GM19193 (cell line): ENCODE measurements around the gene BCL7A.

Experiments used
- POLR2A ChIP-seq: IDR thresholded peaks from 4 replicates; pipeline ENCODE4 v1.6.1; 2011; ENCODE audit not compliant: insufficient read depth, insufficient read length; ENCODE audit errors: extremely low read depth

BCL7A gene

GRCh38 chr12:122072031-122072970, 50.6 kb downstream of the BCL7A start:
- no peak for TF ChIP-seq POLR2A

GRCh38 chr12:122073815-122074214, 52.1 kb downstream of the BCL7A start:
- TF ChIP-seq POLR2A: no peak

- TF ChIP-seq POLR2A: no peak
These were observed 55.2 kb downstream of the BCL7A start for GRCh38 chr12:122076743-122077495.

GRCh38 chr12:122078141-122079032, 56.7 kb downstream of the BCL7A start, which contains the start of gene MLXIP:
TSS of gene MLXIP (plus strand) at chr12:122078756. CDS start at chr12:122078854, 98 bp downstream.
- peak; percentile 85 for TF ChIP-seq POLR2A

GRCh38 chr12:122079033-122079531, 57.4 kb downstream of the BCL7A start:
- TF ChIP-seq POLR2A: no peak

GRCh38 chr12:122079532-122080081, 57.9 kb downstream of the BCL7A start:
- TF ChIP-seq POLR2A: no peak

GRCh38 chr12:122080149-122081082, 58.7 kb downstream of the BCL7A start:
- no peak for TF ChIP-seq POLR2A

- TF ChIP-seq POLR2A: no peak
These were observed 59.5 kb downstream of the BCL7A start for GRCh38 chr12:122081083-122081696.

GRCh38 chr12:122081697-122082221, 60.1 kb downstream of the BCL7A start:
- no peak for TF ChIP-seq POLR2A

GRCh38 chr12:122082621-122083356, 61.1 kb downstream of the BCL7A start:
- TF ChIP-seq POLR2A: no peak

- TF ChIP-seq POLR2A: no peak
These were observed 63.2 kb downstream of the BCL7A start for GRCh38 chr12:122084857-122085405.

GRCh38 chr12:122085591-122085990, 63.9 kb downstream of the BCL7A start:
- TF ChIP-seq POLR2A: no peak

- TF ChIP-seq POLR2A: no peak
These were observed 64.4 kb downstream of the BCL7A start for GRCh38 chr12:122086116-122086515.
